HG03571 (cell line): ENCODE results near the gene AKAP6.

ENCODE experiments used
- ATAC-seq: cut with Tn5 transposase; IDR thresholded peaks from one replicate; pipeline ENCODE4 v1.9.1; 2021; ENCODE audit not compliant: unreplicated experiment

AKAP6 gene

GRCh38 chr14:32474478-32475195, 145.5 kb downstream of the AKAP6 start:
- ATAC-seq, result no peak

- no peak for ATAC-seq
Measured at GRCh38 chr14:32476532-32476931, 147.4 kb downstream of the AKAP6 start.

DNA sequence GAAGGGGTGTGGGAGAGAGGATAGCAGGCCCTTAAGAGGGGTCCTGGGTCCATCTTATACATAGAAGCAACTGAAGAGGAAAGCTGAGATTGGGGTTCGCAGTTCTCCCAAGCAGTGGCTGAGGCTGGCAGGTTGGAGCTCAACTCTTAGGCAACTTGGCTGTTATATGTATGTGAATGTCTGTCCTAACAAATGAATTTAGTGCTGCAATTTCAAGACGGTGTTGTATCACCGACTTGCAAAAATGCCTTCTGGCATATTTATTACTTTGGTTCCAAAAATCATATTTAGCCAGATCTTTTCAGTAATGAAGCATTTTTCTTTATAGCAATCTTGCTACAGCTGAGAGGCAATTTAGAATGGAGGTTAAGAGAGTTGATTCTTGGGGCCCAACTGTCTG, 148.3 kb downstream of the AKAP6 start:
- ATAC-seq, result no peak

DNA sequence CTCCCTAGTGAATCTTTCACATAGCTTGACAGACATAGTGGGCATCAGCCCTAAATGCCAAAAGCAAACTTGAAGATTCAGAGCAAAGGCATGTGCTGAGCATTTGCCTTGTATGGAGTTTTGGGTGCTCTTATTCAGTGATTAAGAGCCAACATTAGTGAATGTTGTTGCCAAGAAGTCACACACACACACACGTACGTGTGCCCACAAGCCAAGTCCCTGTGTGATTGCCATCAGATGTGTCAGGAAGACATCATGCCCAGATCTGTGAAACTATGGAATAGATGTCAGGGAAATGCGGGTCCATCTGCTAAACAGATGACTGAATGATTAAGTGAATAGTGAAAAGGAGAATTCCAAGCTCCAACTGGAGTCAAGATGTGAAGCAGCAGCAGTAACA, 149.0 kb downstream of the AKAP6 start:
- no peak for ATAC-seq

DNA sequence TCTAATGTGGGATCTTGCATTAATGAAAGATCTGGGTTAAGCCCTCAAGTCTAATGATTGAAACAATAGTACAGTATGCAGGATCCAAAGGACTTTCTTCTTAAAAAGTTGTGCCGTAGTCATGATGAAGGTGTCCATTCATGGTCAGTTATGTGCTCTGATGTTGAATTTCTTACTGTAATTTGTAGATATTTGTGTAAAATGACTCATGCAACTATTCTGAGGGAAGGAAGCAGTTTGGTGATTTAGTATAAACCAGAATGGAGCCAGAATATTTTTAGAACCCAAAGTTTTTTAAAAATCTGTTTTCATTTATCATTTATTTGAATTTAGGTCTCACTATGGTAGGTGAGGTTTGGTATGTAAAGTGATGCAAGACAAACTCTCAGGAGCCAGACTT, 151.2 kb downstream of the AKAP6 start:
- ATAC-seq, result no peak

- no peak for ATAC-seq
Measured at GRCh38 chr14:32481707-32482106, 152.6 kb downstream of the AKAP6 start.

DNA sequence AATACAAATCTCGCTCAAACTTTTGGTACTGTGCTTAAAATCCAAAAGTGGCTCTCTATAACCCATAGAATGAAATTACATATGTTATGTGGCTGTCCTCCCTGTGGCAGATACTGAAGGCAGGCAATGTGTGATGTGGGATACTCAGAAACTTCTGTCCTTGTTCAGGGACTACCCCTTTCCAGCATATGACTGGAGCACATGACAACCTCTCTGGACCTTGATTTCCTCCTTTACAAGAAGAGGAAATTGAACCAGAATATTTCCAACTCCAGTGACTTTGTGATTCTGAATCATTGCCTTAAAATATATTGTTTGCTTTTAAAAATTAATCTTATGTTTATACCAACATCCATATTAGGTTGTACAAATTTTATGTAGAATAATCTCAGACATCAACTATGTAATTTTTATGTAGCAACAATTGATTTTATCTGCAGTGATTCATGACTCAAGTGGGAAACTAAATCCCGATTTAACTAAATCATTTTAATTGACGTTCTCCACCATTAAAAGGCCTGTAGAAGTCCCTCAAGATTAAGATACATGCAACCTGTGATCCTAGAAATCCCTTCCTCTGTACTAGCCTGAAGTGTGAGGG, 162.4 kb downstream of the AKAP6 start:
- no peak for ATAC-seq

DNA sequence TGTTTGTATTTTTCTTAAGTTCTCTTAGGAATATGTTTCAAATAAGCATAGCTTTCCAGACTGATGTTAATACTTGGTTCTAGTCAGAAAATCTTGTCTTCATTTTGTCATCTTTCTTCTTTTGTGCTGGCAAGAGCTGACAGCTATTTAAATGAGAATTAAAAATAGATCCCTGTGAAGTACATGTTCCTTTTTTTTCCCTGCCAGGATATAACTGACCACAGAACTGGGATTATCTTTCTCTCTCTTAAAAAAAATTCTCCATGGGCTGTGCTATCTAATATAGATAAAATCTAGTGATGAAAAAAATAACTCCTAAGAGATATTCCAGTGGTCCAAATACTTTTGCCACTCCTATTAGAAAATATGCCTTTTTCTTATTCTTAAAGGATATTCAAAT, 163.4 kb downstream of the AKAP6 start:
- no peak for ATAC-seq

DNA sequence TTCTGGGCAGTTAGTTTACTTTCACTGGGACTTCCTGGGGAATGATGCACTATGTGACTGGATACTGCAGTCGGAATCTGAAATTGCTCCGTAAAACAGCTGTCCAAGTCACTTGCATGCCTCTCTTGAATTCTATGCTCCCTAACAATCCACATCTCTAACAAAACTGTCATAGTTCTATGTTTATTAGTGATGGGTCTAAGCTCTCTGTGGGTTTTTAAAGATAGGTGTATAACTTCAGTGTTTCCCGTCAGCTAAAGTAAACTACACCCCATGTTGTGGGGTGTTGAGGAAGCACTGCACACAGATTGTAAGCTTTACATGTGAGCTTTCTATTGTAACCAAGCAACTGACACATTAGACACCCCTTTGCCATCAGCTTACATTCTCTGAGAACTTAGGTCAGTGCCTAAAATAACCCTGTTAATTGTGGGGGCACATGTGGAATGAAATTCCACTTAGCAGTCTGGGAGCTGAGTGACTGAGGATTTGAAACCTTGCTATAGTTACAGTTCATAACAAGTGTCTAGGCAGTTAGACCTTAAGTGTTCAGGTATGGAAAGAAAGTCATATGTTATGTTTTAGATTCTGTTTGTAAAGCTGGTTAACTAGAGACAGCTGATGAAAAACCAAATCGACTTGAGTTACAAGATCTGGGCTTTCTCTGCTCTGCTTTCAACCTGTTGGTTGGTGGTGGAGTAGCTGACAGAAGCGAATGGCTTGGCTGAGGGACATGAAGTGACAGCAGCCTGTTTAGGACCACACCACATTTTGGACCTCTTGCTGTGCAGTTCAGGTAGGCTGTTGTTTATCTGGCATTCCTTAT, 165.7 kb downstream of the AKAP6 start:
- ATAC-seq, result no peak

GRCh38 chr14:32495435-32495734, 166.3 kb downstream of the AKAP6 start:
- no peak for ATAC-seq

DNA sequence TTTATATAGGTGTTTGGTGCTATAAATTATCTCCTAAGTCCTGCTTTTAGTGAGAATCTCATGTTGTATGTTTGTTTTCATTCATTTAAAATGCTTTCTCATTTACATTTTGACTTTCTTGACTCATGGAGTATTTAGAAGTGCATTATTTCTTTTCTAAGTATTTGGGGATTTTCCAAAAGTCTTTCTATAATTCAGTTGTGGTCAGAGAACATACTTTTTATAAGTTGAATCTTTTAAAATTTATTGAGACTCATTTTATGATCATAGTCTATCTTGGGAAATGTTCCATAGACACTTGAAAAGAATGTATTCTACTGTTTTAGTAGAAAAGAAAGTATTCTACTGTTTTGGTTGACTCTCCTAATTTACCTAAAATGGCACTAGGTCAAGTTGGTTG, 168.2 kb downstream of the AKAP6 start:
- ATAC-seq, result no peak

DNA sequence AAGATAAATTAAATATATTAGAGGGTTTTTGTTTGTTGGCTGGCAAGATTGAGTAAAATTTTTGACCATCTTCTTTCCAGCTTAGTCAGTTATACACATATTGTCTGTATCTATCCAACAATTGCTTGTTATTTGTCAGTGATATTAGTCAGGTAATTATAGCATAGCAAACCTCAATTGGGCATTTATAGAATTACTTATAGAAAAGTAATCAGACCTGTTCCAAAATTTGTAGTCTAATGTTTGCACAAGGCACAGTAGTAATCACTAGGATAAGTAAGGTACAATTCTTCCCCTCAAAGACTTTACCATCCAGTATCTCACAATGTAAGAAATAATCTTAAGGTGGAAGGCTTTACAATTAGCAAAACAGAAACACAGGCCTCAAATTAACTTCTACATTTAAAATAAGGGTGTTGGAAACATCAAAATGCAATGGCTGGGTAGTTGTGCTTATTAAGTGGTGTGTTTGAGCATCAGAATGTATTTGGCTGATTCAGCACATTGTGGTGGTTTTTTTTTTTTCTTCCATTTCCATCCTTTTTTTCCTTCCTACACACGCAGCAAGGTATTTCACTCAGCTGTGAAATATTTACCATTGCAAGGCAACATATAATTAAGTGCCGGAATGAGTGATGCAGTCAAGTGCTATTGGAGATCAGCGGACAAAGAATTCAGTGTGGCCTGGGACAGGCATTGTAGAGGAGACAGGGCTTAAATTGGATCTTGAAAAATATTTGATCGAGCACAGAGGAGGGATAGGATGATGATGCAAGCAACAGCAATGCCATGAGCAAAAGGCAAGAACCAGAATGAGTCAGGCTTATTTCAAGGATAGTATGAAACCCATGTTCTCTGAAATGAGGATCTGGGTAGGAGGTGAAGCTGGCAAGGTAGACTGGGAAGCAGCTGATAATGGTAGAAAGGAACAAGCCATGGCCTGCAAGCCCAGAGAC, 178.2 kb downstream of the AKAP6 start:
- ATAC-seq, result no peak

GRCh38 chr14:32508281-32508680, 179.2 kb downstream of the AKAP6 start:
- no peak for ATAC-seq

DNA sequence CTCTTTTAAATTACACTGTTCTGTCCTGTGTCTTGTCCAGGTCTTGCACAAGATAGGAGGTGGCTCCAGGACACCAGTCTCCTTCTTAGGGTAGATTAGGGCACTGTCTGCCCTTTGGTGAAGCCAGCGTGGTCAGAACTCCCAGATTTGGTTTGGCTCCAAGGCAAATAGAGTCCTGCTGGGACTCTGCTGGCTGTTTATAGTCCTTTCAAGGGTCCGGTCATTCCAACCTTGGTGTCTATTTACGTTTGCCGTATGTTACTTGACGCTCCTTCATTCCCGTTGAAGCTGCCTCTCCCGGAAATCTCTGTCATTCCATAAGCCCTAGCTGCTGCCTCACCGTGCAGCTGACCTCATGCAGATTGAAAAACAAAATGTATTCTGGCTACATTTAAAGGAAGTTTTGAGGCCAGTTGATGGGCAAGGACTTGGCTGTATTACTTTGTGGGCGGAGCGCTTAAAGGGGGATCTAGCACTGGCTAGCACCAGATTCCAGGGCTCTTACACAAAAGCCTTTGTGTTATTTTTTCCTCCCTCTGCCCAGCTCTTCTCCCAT, 180.6 kb downstream of the AKAP6 start:
- ATAC-seq, result no peak

GRCh38 chr14:32510815-32511214, 181.7 kb downstream of the AKAP6 start:
- ATAC-seq, result no peak

GRCh38 chr14:32512348-32512747, 183.2 kb downstream of the AKAP6 start:
- no peak for ATAC-seq

GRCh38 chr14:32512813-32513212, 183.7 kb downstream of the AKAP6 start:
- ATAC-seq, result no peak

GRCh38 chr14:32513571-32514009, 184.5 kb downstream of the AKAP6 start:
- no peak for ATAC-seq

DNA sequence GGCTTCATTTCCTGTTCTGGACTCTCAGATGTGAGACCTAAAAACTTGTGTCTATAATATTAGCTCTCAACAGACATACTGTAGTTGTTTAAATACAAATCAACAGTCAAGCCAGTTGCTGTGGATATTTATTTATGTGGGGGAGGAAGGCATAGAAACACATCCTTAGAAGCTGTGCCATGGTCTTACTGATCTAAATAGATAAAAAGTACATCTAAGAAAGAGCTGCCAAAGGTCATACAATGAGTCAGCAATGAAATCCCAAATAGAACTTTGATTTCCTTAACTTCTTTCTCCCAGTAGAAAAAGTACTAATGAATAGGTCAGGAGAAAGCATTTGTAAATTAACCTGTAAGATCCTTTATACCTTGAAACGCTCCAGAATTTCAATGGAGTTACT, 185.1 kb downstream of the AKAP6 start:
- ATAC-seq, result no peak

GRCh38 chr14:32514681-32515080, 185.6 kb downstream of the AKAP6 start:
- no peak for ATAC-seq
